ENCODE measurements around the gene TRIM4.

- no peak for TF ChIP-seq CTCF (IDR thresholded peaks at IDR 0.05)
- no peak for TF ChIP-seq POLR2A (IDR thresholded peaks at IDR 0.05)
- TF ChIP-seq POLR2AphosphoS5 (IDR thresholded peaks at IDR 0.05), result no peak
Measured at GRCh38 chr7:99920149-99920548, 819 bp upstream of the TRIM4 start.

Data from prostate gland (tissue), 2 donors.